ENCODE data around the gene NALF2.
A peak's percentile ranks its signal among the peaks of the same experiment; 100 is the strongest.

The NALF2 gene

GRCh38 chrX:69531031-69531755 lies 27.1 kb downstream of the NALF2 start:
- Histone ChIP-seq H4K20me1 (ENCODE audit: insufficient read depth, low read length, poor library complexity, severe bottlenecking) (no peaks in the 10 kb centered on the region), H3K9ac (ENCODE audit: low read depth, low read length, poor library complexity, severe bottlenecking) (no peak overlapping the region), H3K79me2 (ENCODE audit: insufficient read depth, low read length) (no peaks in the 10 kb centered on the region), H3K4me1 (ENCODE audit: insufficient read depth, low read length, poor library complexity, severe bottlenecking) (no peaks in the 10 kb centered on the region), H3K4me2 (ENCODE audit: low read depth, low read length, poor library complexity, severe bottlenecking) (no peak overlapping the region), H3F3A (ENCODE audit: low read depth) (no peaks in the 10 kb centered on the region), H3K27me3 (ENCODE audit: insufficient read depth, low read length, poor library complexity, severe bottlenecking) (no peaks in the 10 kb centered on the region), H3K9me3 (ENCODE audit: insufficient read depth, low read depth, low read length) (no peaks in the 10 kb centered on the region), H2AFZ (ENCODE audit: low read length) (no peak overlapping the region), H3K36me3 (ENCODE audit: insufficient read depth, low read length) (no peaks in the 10 kb centered on the region), H3K9me2 (replicated peaks; ENCODE audit: low read depth, low read length) (no peaks in the 10 kb centered on the region), H3K4me3 (ENCODE audit: low read length, poor library complexity, severe bottlenecking) (no peak overlapping the region)
- TF ChIP-seq, protein P1, sequence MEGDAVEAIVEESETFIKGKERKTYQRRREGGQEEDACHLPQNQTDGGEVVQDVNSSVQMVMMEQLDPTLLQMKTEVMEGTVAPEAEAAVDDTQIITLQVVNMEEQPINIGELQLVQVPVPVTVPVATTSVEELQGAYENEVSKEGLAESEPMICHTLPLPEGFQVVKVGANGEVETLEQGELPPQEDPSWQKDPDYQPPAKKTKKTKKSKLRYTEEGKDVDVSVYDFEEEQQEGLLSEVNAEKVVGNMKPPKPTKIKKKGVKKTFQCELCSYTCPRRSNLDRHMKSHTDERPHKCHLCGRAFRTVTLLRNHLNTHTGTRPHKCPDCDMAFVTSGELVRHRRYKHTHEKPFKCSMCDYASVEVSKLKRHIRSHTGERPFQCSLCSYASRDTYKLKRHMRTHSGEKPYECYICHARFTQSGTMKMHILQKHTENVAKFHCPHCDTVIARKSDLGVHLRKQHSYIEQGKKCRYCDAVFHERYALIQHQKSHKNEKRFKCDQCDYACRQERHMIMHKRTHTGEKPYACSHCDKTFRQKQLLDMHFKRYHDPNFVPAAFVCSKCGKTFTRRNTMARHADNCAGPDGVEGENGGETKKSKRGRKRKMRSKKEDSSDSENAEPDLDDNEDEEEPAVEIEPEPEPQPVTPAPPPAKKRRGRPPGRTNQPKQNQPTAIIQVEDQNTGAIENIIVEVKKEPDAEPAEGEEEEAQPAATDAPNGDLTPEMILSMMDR (conservative IDR thresholded peaks at IDR 0.05; ENCODE audit: low read length) = no peak
- TF ChIP-seq EZH2phosphoT487 (IDR thresholded peaks at IDR 0.05; ENCODE audit: borderline replicate concordance) = no peak

DNA sequence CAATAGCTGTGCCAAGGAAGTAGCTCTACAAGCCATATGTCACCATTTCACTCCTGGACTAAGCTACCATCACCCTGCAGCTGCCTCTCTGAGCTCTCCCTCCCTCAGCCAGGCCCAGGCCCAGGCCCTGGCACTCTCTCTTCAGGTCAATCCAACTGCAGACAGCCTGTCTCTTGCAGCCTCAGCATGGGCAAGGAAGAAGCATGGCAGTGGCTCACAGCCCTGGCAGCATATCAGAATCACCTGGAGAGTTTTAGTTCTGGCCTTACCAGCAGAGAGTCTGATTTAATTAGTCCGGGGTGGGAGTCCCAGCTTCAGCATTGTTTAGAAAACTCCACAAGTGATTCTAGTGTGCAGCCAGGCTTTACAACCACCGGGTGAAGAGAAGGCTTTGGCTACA lies 31.5 kb downstream of the NALF2 start:
- no peak for TF ChIP-seq EZH2phosphoT487 (IDR thresholded peaks at IDR 0.05; ENCODE audit: borderline replicate concordance)
- TF ChIP-seq, protein P1 (conservative IDR thresholded peaks at IDR 0.05; ENCODE audit: low read length) = no peak
- Histone ChIP-seq H3K9me3 (ENCODE audit: insufficient read depth, low read depth, low read length) (no peaks in the 10 kb centered on the region), H3K36me3 (ENCODE audit: insufficient read depth, low read length) (no peaks in the 10 kb centered on the region), H4K20me1 (ENCODE audit: insufficient read depth, low read length, poor library complexity, severe bottlenecking) (no peaks in the 10 kb centered on the region), H3K9me2 (replicated peaks; ENCODE audit: low read depth, low read length) (no peaks in the 10 kb centered on the region), H2AFZ (ENCODE audit: low read length) (no peak overlapping the region), H3K9ac (ENCODE audit: low read depth, low read length, poor library complexity, severe bottlenecking) (no peak overlapping the region), H3K79me2 (ENCODE audit: insufficient read depth, low read length) (no peaks in the 10 kb centered on the region), H3K27me3 (ENCODE audit: insufficient read depth, low read length, poor library complexity, severe bottlenecking) (no peaks in the 10 kb centered on the region), H3F3A (ENCODE audit: low read depth) (no peaks in the 10 kb centered on the region), H3K4me2 (ENCODE audit: low read depth, low read length, poor library complexity, severe bottlenecking) (no peak overlapping the region), H3K4me1 (ENCODE audit: insufficient read depth, low read length, poor library complexity, severe bottlenecking) (no peaks in the 10 kb centered on the region), H3K4me3 (ENCODE audit: low read length, poor library complexity, severe bottlenecking) (no peak overlapping the region)

DNA sequence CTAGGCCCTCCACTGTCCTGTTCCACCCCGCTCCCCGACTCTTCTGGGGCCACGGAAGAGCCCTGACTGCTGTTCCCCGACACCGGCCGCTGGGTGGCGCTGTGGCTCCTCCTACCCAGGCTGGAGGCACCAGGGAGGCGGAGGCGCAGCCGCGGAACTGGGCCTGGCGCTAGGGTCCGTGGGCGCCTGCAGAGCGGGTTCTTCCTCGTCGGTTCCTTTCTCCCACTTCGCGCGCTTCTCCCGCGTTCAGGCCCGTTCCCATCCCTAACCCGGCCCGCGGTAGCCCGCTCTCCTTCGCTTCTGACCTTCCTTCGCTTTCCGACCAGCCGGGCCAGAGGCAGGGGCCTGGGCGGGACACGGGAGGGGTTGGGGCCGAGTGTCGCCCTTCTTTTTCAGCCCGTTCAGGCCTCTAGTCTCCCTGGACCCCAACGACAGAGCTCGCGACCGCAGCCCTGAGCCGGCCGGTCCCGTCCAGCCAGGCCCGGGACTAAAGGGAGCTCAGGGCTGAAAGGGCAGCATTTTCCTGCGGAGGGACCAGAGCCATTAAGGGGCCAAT lies 34.3 kb downstream of the NALF2 start:
- Histone ChIP-seq H3K79me2 (ENCODE audit: insufficient read depth, low read length) (no peaks in the 10 kb centered on the region), H2AFZ (ENCODE audit: low read length) (no peak overlapping the region), H3K9me3 (ENCODE audit: insufficient read depth, low read depth, low read length) (no peaks in the 10 kb centered on the region), H3K4me3 (ENCODE audit: low read length, poor library complexity, severe bottlenecking) (no peak overlapping the region), H3K4me2 (ENCODE audit: low read depth, low read length, poor library complexity, severe bottlenecking) (no peak overlapping the region), H3K9me2 (replicated peaks; ENCODE audit: low read depth, low read length) (no peaks in the 10 kb centered on the region), H4K20me1 (ENCODE audit: insufficient read depth, low read length, poor library complexity, severe bottlenecking) (no peaks in the 10 kb centered on the region), H3K36me3 (ENCODE audit: insufficient read depth, low read length) (no peaks in the 10 kb centered on the region), H3F3A (ENCODE audit: low read depth) (no peaks in the 10 kb centered on the region), H3K9ac (ENCODE audit: low read depth, low read length, poor library complexity, severe bottlenecking) (no peak overlapping the region), H3K27me3 (ENCODE audit: insufficient read depth, low read length, poor library complexity, severe bottlenecking) (no peaks in the 10 kb centered on the region), H3K4me1 (ENCODE audit: insufficient read depth, low read length, poor library complexity, severe bottlenecking) (no peaks in the 10 kb centered on the region)
- TF ChIP-seq EZH2phosphoT487 (IDR thresholded peaks at IDR 0.05; ENCODE audit: borderline replicate concordance) = no peak
- TF ChIP-seq, protein P1 (conservative IDR thresholded peaks at IDR 0.05; ENCODE audit: low read length) = 0 out of 2 replicates have a peak, but pooled peaks have one; percentile 16

Measured in Loucy (cell line).